ENCODE measurements around the gene MRPS34. TPM values are rescaled to one million over a fixed set of nuclear protein-coding genes. Genes with fewer than 3 reads are reported as not detected.

Gene MRPS34
- total RNA-seq, 6 experiments from 2014 or later, result 122 to 161 (median 132) TPM

GRCh38 chr16:1771864-1772361 is 1.0 kb downstream of the MRPS34 start:
- Mint-ChIP-seq H3K4me3 (peak overlapping the region; percentile 95), H3K9me3 (no peaks in the 10 kb centered on the region), H3K27me3 (ENCODE audit: insufficient read depth) (peaks cover 20% of the 10 kb centered on the region), H3K36me3 (ENCODE audit: low read depth) (peaks cover 11% of the 10 kb centered on the region), H3K27ac (peak overlapping the region; percentile 93), H3K4me1 (ENCODE audit: low read depth) (peaks cover 17% of the 10 kb centered on the region)
- DNase-seq, result no peak
- TF ChIP-seq, protein P1, sequence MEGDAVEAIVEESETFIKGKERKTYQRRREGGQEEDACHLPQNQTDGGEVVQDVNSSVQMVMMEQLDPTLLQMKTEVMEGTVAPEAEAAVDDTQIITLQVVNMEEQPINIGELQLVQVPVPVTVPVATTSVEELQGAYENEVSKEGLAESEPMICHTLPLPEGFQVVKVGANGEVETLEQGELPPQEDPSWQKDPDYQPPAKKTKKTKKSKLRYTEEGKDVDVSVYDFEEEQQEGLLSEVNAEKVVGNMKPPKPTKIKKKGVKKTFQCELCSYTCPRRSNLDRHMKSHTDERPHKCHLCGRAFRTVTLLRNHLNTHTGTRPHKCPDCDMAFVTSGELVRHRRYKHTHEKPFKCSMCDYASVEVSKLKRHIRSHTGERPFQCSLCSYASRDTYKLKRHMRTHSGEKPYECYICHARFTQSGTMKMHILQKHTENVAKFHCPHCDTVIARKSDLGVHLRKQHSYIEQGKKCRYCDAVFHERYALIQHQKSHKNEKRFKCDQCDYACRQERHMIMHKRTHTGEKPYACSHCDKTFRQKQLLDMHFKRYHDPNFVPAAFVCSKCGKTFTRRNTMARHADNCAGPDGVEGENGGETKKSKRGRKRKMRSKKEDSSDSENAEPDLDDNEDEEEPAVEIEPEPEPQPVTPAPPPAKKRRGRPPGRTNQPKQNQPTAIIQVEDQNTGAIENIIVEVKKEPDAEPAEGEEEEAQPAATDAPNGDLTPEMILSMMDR (IDR thresholded peaks at IDR 0.05), result no peak

DNA sequence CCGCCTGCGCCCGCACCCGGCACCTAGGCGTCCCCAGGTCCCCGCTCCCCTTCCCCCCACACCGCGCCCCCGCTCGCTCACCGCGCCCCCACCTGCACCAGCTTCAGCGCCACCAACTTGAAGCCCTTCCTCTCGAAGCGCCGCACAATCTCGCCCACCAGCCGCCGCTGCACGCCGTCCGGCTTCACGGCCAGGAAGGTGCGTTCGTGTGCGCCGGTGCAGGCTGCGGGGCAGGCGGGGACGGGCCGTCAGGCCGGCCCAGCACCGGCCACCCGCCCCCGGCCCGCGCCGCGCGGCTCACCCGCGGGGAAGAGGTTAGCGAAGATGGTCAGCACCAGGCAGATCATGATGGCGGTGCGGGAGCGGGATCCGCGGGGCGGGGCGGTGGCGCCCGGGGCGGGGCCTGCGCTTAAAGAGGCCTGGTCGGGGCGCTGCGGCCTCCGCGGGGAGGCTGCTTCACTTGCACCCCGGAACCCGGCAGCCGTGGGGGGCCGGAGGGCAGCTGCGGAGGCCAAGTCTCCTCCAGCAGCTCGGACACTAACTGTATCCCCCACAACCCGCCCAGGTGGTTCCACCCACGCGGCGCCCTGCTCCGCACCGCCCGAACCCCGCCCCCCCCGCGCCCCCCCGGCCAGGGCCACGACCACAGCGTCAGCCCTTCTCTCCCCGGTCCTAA is 1.6 kb downstream of the MRPS34 start, which contains the start of gene NME3:
NME3 (minus strand) TSS at position 356 of the 676 bp plus-strand sequence; CDS start at position 347, 9 bp downstream.
- no peaks in the 10 kb centered on the region for H3K9me3 Mint-ChIP-seq
- TF ChIP-seq, protein P1 (IDR thresholded peaks at IDR 0.05), result no peak
- peak within 1 kb of the TSS; percentile 93 for H3K27ac Mint-ChIP-seq
- peak; percentile 47 for DNase-seq
- H3K27me3 Mint-ChIP-seq (ENCODE audit: insufficient read depth), result peaks cover 15% of the 10 kb centered on the region
- peak within 1 kb of the TSS; percentile 95 for H3K4me3 Mint-ChIP-seq
- H3K4me1 Mint-ChIP-seq (ENCODE audit: low read depth), result peaks cover 17% of the 10 kb centered on the region
- peaks cover 11% of the 10 kb centered on the region for H3K36me3 Mint-ChIP-seq (ENCODE audit: low read depth)

DNA sequence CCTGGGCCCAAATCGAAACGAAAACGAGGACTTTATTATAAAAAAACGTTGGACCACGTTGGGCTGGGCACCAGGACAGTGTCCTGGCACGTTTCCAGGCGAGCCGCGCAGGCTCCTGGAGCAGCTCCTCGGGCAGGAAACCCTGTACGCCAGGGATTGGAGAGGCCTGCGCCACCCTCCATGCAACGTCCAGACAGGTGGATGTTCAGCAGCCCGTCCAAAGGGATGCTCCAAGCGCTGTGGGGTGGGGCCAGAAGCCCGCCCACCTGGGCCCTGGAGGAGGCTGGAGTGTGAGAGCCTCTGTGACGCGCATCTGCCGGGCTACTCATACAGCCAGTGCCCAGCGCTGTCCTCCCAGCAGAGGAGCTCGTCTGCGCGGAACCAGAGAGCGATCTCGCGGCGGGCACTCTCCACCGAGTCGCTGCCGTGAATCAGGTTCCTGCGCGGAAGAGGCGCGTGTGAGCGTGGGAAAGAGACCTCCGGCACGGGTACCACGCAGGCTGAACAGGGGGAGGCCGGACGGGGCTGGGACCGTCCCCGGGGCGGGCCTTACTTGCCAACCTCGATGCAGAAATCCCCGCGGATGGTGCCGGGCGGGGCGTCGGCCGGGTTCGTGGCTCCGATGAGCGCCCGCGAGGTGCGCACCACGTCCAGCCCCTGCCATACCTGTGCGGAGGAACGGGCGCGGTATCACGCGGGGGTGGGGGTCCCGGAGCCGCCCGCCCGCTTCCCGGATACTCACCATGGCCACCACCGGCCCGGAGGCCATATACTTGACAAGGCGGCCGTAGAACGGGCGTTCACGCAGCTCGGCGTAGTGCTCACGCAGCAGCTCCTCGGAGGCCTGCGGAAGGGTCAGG is 2.4 kb downstream of the MRPS34 start:
- peaks cover 11% of the 10 kb centered on the region for H3K36me3 Mint-ChIP-seq (ENCODE audit: low read depth)
- peak overlapping the region; percentile 69 for H3K27ac Mint-ChIP-seq
- H3K4me1 Mint-ChIP-seq (ENCODE audit: low read depth), result peaks cover 17% of the 10 kb centered on the region
- TF ChIP-seq, protein P1 (IDR thresholded peaks at IDR 0.05), result no peak
- peaks cover 15% of the 10 kb centered on the region for H3K27me3 Mint-ChIP-seq (ENCODE audit: insufficient read depth)
- H3K9me3 Mint-ChIP-seq, result no peaks in the 10 kb centered on the region
- peak overlapping the region; percentile 95 for H3K4me3 Mint-ChIP-seq
- peak; percentile 40 for DNase-seq

DNA sequence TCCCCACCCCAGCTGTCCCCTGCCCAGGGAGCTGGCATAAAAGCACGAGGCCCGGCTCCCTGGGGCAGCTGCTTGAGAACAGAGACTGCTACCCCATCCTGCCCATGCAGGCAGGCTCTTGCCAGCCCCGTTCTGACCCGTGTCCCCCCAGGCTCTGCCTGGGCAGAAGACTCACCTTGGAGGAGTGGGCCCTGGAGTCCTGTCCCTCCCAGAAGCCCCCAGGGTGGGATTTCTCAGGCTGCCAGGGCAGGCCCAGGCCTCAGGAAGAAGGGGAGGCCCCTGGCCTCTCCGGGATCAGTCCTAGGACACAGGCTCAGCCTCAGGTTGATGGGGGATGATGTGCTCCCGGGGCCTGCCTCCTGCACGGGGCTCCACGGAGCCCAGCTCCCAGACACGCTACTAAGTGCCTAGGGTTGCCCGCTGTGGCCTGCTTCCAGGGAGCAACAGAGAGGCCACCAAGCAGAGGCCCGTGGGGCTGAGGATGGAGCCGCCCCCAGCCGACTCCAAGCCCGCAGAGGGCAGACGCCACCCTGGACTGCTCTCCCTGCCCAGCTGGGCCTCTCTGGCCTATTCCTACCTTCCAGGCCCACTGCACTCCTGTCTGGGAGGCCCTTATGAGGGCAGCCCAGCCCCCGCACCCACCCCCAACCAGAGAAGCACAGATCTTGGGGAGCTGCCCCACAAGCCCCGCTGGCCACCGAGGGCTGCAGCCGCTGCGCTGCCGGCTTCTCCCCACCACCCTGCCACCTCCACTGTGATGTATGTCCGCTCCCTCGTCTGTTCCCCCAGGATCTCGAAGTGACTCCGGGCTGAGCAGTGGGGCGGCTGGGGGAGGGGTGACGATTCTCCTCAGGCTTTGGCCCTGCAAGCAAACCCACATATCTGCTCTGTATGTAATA is 3.3 kb downstream of the MRPS34 start:
- H3K36me3 Mint-ChIP-seq (ENCODE audit: low read depth), result peaks cover 11% of the 10 kb centered on the region
- peak overlapping the region; percentile 86 for H3K4me3 Mint-ChIP-seq
- H3K9me3 Mint-ChIP-seq, result no peaks in the 10 kb centered on the region
- TF ChIP-seq, protein P1 (IDR thresholded peaks at IDR 0.05), result no peak
- peaks cover 15% of the 10 kb centered on the region for H3K27me3 Mint-ChIP-seq (ENCODE audit: insufficient read depth)
- H3K4me1 Mint-ChIP-seq (ENCODE audit: low read depth), result peaks cover 17% of the 10 kb centered on the region
- H3K27ac Mint-ChIP-seq, result peak overlapping the region; percentile 69
- no peak for DNase-seq
